ENCODE results near the gene CDRT4.

CDRT4 gene

GRCh38 chr17:15431196-15431595, 36.2 kb downstream of the CDRT4 start:
- DNase-seq: no peak

- no peak for DNase-seq
These were observed 42.9 kb downstream of the CDRT4 start for GRCh38 chr17:15424521-15424920.

GRCh38 chr17:15422392-15422965, 44.9 kb downstream of the CDRT4 start:
- DNase-seq: no peak

GRCh38 chr17:15418781-15419180, 48.6 kb downstream of the CDRT4 start:
- DNase-seq: no peak

GRCh38 chr17:15414532-15415306, 52.7 kb downstream of the CDRT4 start:
- DNase-seq: no peak

- DNase-seq: no peak
These were observed 54.2 kb downstream of the CDRT4 start for GRCh38 chr17:15413101-15413771.

- DNase-seq: no peak
These were observed 54.8 kb downstream of the CDRT4 start for GRCh38 chr17:15412606-15413005.

GRCh38 chr17:15411384-15412198, 55.8 kb downstream of the CDRT4 start:
- no peak for DNase-seq

GRCh38 chr17:15409721-15410250, 57.6 kb downstream of the CDRT4 start:
- no peak for DNase-seq

GRCh38 chr17:15408803-15409202, 58.6 kb downstream of the CDRT4 start:
- DNase-seq: no peak

- no peak for DNase-seq
These were observed 61.3 kb downstream of the CDRT4 start for GRCh38 chr17:15406081-15406480.

- no peak for DNase-seq
These were observed 62.4 kb downstream of the CDRT4 start for GRCh38 chr17:15405058-15405415.

GRCh38 chr17:15404106-15405057, 63.0 kb downstream of the CDRT4 start:
- DNase-seq: no peak

- DNase-seq: no peak
These were observed 64.0 kb downstream of the CDRT4 start for GRCh38 chr17:15403276-15403939.

- no peak for DNase-seq
These were observed 68.0 kb downstream of the CDRT4 start for GRCh38 chr17:15399443-15399842.

- DNase-seq: no peak
These were observed 68.6 kb downstream of the CDRT4 start for GRCh38 chr17:15398736-15399331.

- no peak for DNase-seq
These were observed 69.1 kb downstream of the CDRT4 start for GRCh38 chr17:15398291-15398690.

GRCh38 chr17:15397620-15398019, 69.8 kb downstream of the CDRT4 start:
- DNase-seq: no peak

GRCh38 chr17:15395091-15395490, 72.3 kb downstream of the CDRT4 start:
- DNase-seq: no peak

- DNase-seq: no peak
These were observed 74.0 kb downstream of the CDRT4 start for GRCh38 chr17:15393414-15393813.

GRCh38 chr17:15392326-15392741, 75.1 kb downstream of the CDRT4 start:
- no peak for DNase-seq
